Testis (tissue), 2 donors: ENCODE measurements around the gene PIP4K2A.

Experiments used
- CTCF ChIP-seq, 3 experiments: fragments of 450-650 bp in 2 of 3; fragments of 200-600 bp in 1 of 3; sonication (generic) in 1 of 3; IDR thresholded peaks; one replicate each; pipeline ENCODE4 v1.5.1; 2016 to 2019; ENCODE audit warnings: antibody characterized with exemption in 3 of 3, mild to moderate bottlenecking in 2 of 3, moderate library complexity in 1 of 3
- POLR2A ChIP-seq: fragments of 450-650 bp; IDR thresholded peaks from one replicate; pipeline ENCODE4 v1.6.1; 2017; ENCODE audit warnings: antibody characterized with exemption, mild to moderate bottlenecking, moderate library complexity

- TF ChIP-seq CTCF (IDR thresholded peaks at IDR 0.05), result no peak
- no peak for TF ChIP-seq POLR2A
Observed at GRCh38 chr10:22750131-22750530, 35.8 kb upstream of the PIP4K2A start.
